B cell (primary cell): ENCODE measurements around the gene DMPK. TPM values are rescaled to one million over a fixed set of nuclear protein-coding genes. Genes with fewer than 3 reads are reported as not detected.

Experiments
- ATAC-seq: fragments of 200-7000 bp; cut with Tn5 transposase; one replicate; pipeline ENCODE4 v1.10.0; 2021; ENCODE audit warnings: low read depth, mild to moderate bottlenecking, moderate number of reproducible peaks, moderate library complexity
- CTCF ChIA-PET: fragments of 350-600 bp; sonication (Branson Sonifier 250); formaldehyde crosslinking; loops from one replicate; lab custom pipeline; 2021; ENCODE audit warnings: antibody characterized with exemption, inconsistent platforms; lab: Charles Lee
- POLR2A ChIA-PET: fragments of 350-600 bp; sonication (Branson Sonifier 250); formaldehyde crosslinking; loops from one replicate; lab custom pipeline; 2021; ENCODE audit warnings: antibody characterized with exemption; lab: Charles Lee
- DNase-seq: peaks from one replicate; pipeline ENCODE4 v3.0.0; 2013
- H2AFZ ChIP-seq: 2 replicates; pipeline ENCODE4 v1.6.1; 2012; ENCODE audit warnings: mild to moderate bottlenecking, low read depth, low read length; ENCODE audit not compliant: insufficient read depth, poor library complexity, severe bottlenecking
- H3K27ac ChIP-seq, 2 donors: 1 replicate in 1 of 2; 2 replicates in 1 of 2; pipeline ENCODE4 v1.5.1; 2012 to 2013; ENCODE audit warnings: low read length in 2 of 2, mild to moderate bottlenecking in 2 of 2, moderate library complexity in 1 of 2
- H3K27me3 ChIP-seq, 4 experiments: fragments of 200-600 bp in 1 of 4; sonication (generic) in 1 of 4; replicated peaks in 1 of 4; 1 replicate in 2 of 4; 2 replicates in 2 of 4; pipeline versions ENCODE4 v1.6.1 to v1.7.0; 2013 to 2016; ENCODE audit warnings: low read length in 3 of 4, mild to moderate bottlenecking in 2 of 4, mixed read lengths in 1 of 4, moderate library complexity in 1 of 4; ENCODE audit not compliant: insufficient read depth in 4 of 4, control insufficient read depth in 3 of 4; ENCODE audit errors: control extremely low read depth in 1 of 4
- H3K36me3 ChIP-seq, 2 experiments: replicated peaks in 1 of 2; 1 replicate in 1 of 2; 2 replicates in 1 of 2; pipeline versions ENCODE4 v1.6.1 to v1.7.1; 2013; ENCODE audit warnings: low read length in 1 of 2; ENCODE audit not compliant: insufficient read depth in 2 of 2, control insufficient read depth in 1 of 2; ENCODE audit errors: control extremely low read depth in 1 of 2, extremely low read depth in 1 of 2
- H3K4me1 ChIP-seq, 2 donors: fragments of 200-600 bp in 1 of 2; sonication (generic) in 1 of 2; 1 replicate in 1 of 2; 2 replicates in 1 of 2; pipeline versions ENCODE4 v1.5.1 to v1.6.1; 2013 to 2017; ENCODE audit warnings: low read length in 2 of 2; ENCODE audit not compliant: control insufficient read depth in 2 of 2, insufficient read depth in 2 of 2
- H3K4me2 ChIP-seq: replicated peaks from 2 replicates; pipeline ENCODE3; 2012; ENCODE audit warnings: mild to moderate bottlenecking, low read depth, low read length; ENCODE audit not compliant: poor library complexity, severe bottlenecking
- H3K4me3 ChIP-seq, 5 experiments: fragments of 200-600 bp in 1 of 5; sonication (generic) in 1 of 5; 1 replicate in 3 of 5; 2 replicates in 2 of 5; pipeline versions ENCODE4 v1.5.1 to v1.7.0; 2011 to 2016; ENCODE audit warnings: low read length in 4 of 5, mild to moderate bottlenecking in 4 of 5, low read depth in 2 of 5, control low read depth in 1 of 5, moderate library complexity in 1 of 5; ENCODE audit not compliant: insufficient read depth in 1 of 5; ENCODE audit errors: control extremely low read depth in 1 of 5, extremely low read depth in 1 of 5
- H3K79me2 ChIP-seq: fragments of 200-600 bp; sonication (generic); one replicate; pipeline ENCODE4 v1.6.0; 2016; ENCODE audit warnings: low read length; ENCODE audit not compliant: control insufficient read depth, insufficient read depth
- H3K9ac ChIP-seq: fragments of 200-600 bp; sonication (generic); 2 replicates; pipeline ENCODE4 v1.6.1; 2017; ENCODE audit warnings: mild to moderate bottlenecking, low read length, moderate library complexity
- H3K9me3 ChIP-seq, 3 donors: one replicate each; pipeline versions ENCODE4 v1.6.1 to v1.7.1; 2013; ENCODE audit warnings: low read length in 2 of 3; ENCODE audit not compliant: control insufficient read depth in 2 of 3, insufficient read depth in 1 of 3; ENCODE audit errors: control extremely low read depth in 1 of 3
- H4K20me1 ChIP-seq: 2 replicates; pipeline ENCODE4 v1.6.0; 2012; ENCODE audit warnings: mild to moderate bottlenecking, low read length; ENCODE audit not compliant: insufficient read depth, control insufficient read depth, poor library complexity, severe bottlenecking
- H3K27ac Mint-ChIP-seq: one replicate; pipeline ENCODE4 v1.8.0; 2021; ENCODE audit warnings: mixed read lengths
- H3K27me3 Mint-ChIP-seq: one replicate; pipeline ENCODE4 v1.8.0; 2021; ENCODE audit warnings: mixed read lengths
- H3K4me1 Mint-ChIP-seq: one replicate; pipeline ENCODE4 v1.8.0; 2021; ENCODE audit warnings: mixed read lengths
- H3K4me3 Mint-ChIP-seq: one replicate; pipeline ENCODE4 v1.8.0; 2021; ENCODE audit warnings: mixed read lengths
- H3K9me3 Mint-ChIP-seq: one replicate; pipeline ENCODE4 v1.8.0; 2022; ENCODE audit warnings: mixed read lengths; ENCODE audit not compliant: insufficient read depth
- CTCF ChIP-seq: fragments of 200-600 bp; IDR thresholded peaks from one replicate; pipeline ENCODE4 v1.8.0; 2022; ENCODE audit warnings: antibody characterized with exemption, mild to moderate bottlenecking
- EZH2 ChIP-seq: IDR thresholded peaks from 2 replicates; pipeline ENCODE4 v1.6.1; 2012; ENCODE audit warnings: borderline replicate concordance, low read depth, mild to moderate bottlenecking, moderate library complexity, low read length; ENCODE audit not compliant: insufficient read depth, poor library complexity, severe bottlenecking
- WGBS: methylation state at CpG from one replicate; pipeline ENCODE4 v1.1.5; 2013; ENCODE audit warnings: missing lambda C conversion rate; ENCODE audit not compliant: insufficient coverage; 5-methylcytosine and 5-hydroxymethylcytosine counted together
- intact Hi-C: fragments of 100-400 bp; cut with micrococcal nuclease; formaldehyde crosslinking; loops from one replicate; pipeline ENCODE4 v1.10.0; 2022
- polyA plus RNA-seq: library from polyadenylated mRNA; depleted of rRNA; stranded (reverse); fragments of >200 nt; gene quantifications from 2 replicates; pipeline ENCODE4 v1.2.3, GENCODE V29; 2012
- total RNA-seq, 2 donors: library from RNA; stranded (reverse); fragments of 120-200 nt in 1 of 2; gene quantifications; 1 replicate in 1 of 2; 2 replicates in 1 of 2; pipeline versions ENCODE4 v1.2.3 to v1.2.4, GENCODE V29; 2013 to 2022

DMPK gene
- total and polyA plus RNA-seq, 2 donors (not counting 1 experiment from before 2014, with no cell fraction given) = 28.7 to 58.3 TPM

GRCh38 chr19:45764475-45764874, 17.8 kb downstream of the DMPK start:
- DNase-seq = no peak

More at GRCh38 chr19:45764475-45764874, 17.8 kb downstream of the DMPK start:
- no peak for ATAC-seq
- no peak overlapping the region for H3K4me3 ChIP-seq
- no peaks in the 10 kb centered on the region for H3K9me3 Mint-ChIP-seq
- 87% methylated on average over 5 of the region's 6 CpGs for WGBS
- ChIA-PET CTCF (no interaction called here), POLR2A (interaction anchor here (0.6 kb wide), 1 partner anchor 17 kb away, joined by 8 read pairs; no protein-coding TSS in a partner anchor)
- no peak overlapping the region for H3K9ac ChIP-seq
- H3K79me2 ChIP-seq = no peaks in the 10 kb centered on the region
- peaks cover 0 to 3% (median 0%) of the 10 kb centered on the region in 3 donors for H3K9me3 ChIP-seq
- intact Hi-C loops = no loop called here
- H3K27ac Mint-ChIP-seq = no peak overlapping the region
- H3K4me2 ChIP-seq = no peak overlapping the region
- no peak overlapping the region for H3K4me3 Mint-ChIP-seq
- H3K27me3 Mint-ChIP-seq = peaks cover 14% of the 10 kb centered on the region
- no peaks in the 10 kb centered on the region for H3K36me3 ChIP-seq
- no peaks in the 10 kb centered on the region for H4K20me1 ChIP-seq
- H2AFZ ChIP-seq = no peak overlapping the region
- peaks cover 8 to 13% of the 10 kb centered on the region in 2 donors for H3K4me1 ChIP-seq
- no peak overlapping the region for H3K27ac ChIP-seq
- H3K4me1 Mint-ChIP-seq = peaks cover 5% of the 10 kb centered on the region
- H3K27me3 ChIP-seq = peaks cover 0 to 44% (median 8%) of the 10 kb centered on the region in 4 experiments
- no peak for TF ChIP-seq CTCF
- TF ChIP-seq EZH2 = no peak
